SK-N-MC (cell line): ENCODE data around the gene COL4A5.

Source experiments
- EZH2 ChIP-seq: fragments of 200-600 bp; sonication (generic); IDR thresholded peaks from one replicate; pipeline ENCODE4 v1.6.1; 2017; ENCODE audit warnings: antibody characterized with exemption
- FOXP2 ChIP-seq: optimal IDR thresholded peaks from 2 replicates; pipeline ENCODE3; 2011; ENCODE audit warnings: mild to moderate bottlenecking, moderate library complexity; ENCODE audit not compliant: insufficient read depth; ENCODE audit errors: extremely low read length, control extremely low read depth
- POLR2AphosphoS5 ChIP-seq: IDR thresholded peaks from 2 replicates; pipeline ENCODE4 v1.6.1; 2012; ENCODE audit warnings: mild to moderate bottlenecking, low read depth, low read length, borderline replicate concordance

- no peak for TF ChIP-seq EZH2
- TF ChIP-seq POLR2AphosphoS5: no peak
- TF ChIP-seq FOXP2: no peak
Measured at GRCh38 chrX:108435261-108435660, 4.4 kb upstream of the COL4A5 start.
